ENCODE results near the gene FGGY.

DNA sequence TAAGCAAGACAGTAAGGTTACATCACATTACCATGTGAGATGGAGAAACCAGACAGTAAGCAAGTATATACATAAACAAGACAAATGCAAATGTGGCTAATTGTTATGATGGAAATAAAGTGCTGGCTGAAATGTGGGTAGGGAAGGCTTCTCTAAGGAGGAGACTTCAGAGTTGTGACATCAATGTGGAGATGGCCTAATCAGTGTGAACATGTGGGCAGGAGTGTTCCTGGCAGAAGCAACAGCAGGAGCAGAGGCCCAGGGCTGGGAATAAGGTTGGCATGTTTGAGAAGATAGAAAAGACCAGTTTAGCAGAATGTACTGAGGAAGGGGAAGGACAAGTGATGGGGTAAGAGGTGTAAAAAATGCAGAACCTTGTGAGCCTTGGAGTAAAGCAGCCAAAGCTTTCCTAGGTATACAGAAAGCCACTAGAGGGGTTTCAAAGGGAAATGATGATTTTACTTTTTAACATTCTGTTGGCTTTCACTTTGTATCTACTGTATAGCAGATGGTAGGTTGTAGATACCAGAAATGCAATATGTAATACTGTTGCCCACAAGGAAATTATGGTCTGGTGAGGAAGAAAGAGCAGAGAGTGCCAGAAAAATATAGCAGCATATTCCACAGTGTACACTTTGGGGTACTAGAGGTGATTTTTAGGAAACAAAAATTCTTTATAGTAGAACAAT lies 197.4 kb downstream of the FGGY start:
- TF ChIP-seq, protein P1, sequence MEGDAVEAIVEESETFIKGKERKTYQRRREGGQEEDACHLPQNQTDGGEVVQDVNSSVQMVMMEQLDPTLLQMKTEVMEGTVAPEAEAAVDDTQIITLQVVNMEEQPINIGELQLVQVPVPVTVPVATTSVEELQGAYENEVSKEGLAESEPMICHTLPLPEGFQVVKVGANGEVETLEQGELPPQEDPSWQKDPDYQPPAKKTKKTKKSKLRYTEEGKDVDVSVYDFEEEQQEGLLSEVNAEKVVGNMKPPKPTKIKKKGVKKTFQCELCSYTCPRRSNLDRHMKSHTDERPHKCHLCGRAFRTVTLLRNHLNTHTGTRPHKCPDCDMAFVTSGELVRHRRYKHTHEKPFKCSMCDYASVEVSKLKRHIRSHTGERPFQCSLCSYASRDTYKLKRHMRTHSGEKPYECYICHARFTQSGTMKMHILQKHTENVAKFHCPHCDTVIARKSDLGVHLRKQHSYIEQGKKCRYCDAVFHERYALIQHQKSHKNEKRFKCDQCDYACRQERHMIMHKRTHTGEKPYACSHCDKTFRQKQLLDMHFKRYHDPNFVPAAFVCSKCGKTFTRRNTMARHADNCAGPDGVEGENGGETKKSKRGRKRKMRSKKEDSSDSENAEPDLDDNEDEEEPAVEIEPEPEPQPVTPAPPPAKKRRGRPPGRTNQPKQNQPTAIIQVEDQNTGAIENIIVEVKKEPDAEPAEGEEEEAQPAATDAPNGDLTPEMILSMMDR (IDR thresholded peaks at IDR 0.05) = no peak
- TF ChIP-seq POLR2A (IDR thresholded peaks at IDR 0.05) = no peak

Measured in body of pancreas (tissue), 4 donors.